Kidney epithelial cell (primary cell): Measurements from ENCODE around the gene HTR1B. TPM values are rescaled to one million over a fixed set of nuclear protein-coding genes. Genes with fewer than 3 reads are reported as not detected.

Source experiments
- DNase-seq: peaks from one replicate; pipeline ENCODE4 v3.0.0-alpha.2; 2010; ENCODE audit warnings: low read depth
- H3K27me3 ChIP-seq: 2 replicates; pipeline ENCODE4 v1.6.0; 2011; ENCODE audit warnings: low read length; ENCODE audit not compliant: control insufficient read depth, insufficient read depth
- H3K36me3 ChIP-seq: 2 replicates; pipeline ENCODE4 v1.5.1; 2011; ENCODE audit warnings: low read length; ENCODE audit not compliant: control insufficient read depth, insufficient read depth
- H3K4me3 ChIP-seq: 2 replicates; pipeline ENCODE4 v1.5.1; 2011; ENCODE audit warnings: low read depth, mild to moderate bottlenecking, control low read depth, low read length
- CTCF ChIP-seq: IDR thresholded peaks from 2 replicates; pipeline ENCODE4 v1.5.1; 2011; ENCODE audit warnings: mild to moderate bottlenecking, moderate library complexity, low read length, control low read depth, inconsistent platforms; ENCODE audit not compliant: insufficient read depth, poor library complexity, severe bottlenecking
- total RNA-seq: library from RNA; depleted of rRNA; stranded (reverse); fragments of >200 nt; gene quantifications from 2 replicates; pipeline ENCODE4 v1.2.3, GENCODE V29; 2015

The HTR1B gene
- total RNA-seq, 1 donor from 2014 or later = 1.5 TPM

GRCh38 chr6:77482981-77483380, 19.7 kb upstream of the HTR1B start:
- H3K4me3 ChIP-seq = no peak overlapping the region
- H3K36me3 ChIP-seq = no peaks in the 10 kb centered on the region
- TF ChIP-seq CTCF = no peak
- DNase-seq = no peak
- no peaks in the 10 kb centered on the region for H3K27me3 ChIP-seq

GRCh38 chr6:77474973-77475372, 11.7 kb upstream of the HTR1B start:
- Histone ChIP-seq H3K36me3 (no peaks in the 10 kb centered on the region), H3K4me3 (no peak overlapping the region), H3K27me3 (no peaks in the 10 kb centered on the region)
- TF ChIP-seq CTCF = no peak
- no peak for DNase-seq

- no peaks in the 10 kb centered on the region for H3K36me3 ChIP-seq
- no peak for DNase-seq
- no peak overlapping the region for H3K4me3 ChIP-seq
- no peaks in the 10 kb centered on the region for H3K27me3 ChIP-seq
- TF ChIP-seq CTCF = no peak
Observed at GRCh38 chr6:77474286-77474956, 11.1 kb upstream of the HTR1B start.

- H3K36me3 ChIP-seq = no peaks in the 10 kb centered on the region
- H3K4me3 ChIP-seq = no peak overlapping the region
- peaks cover 3% of the 10 kb centered on the region for H3K27me3 ChIP-seq
- no peak for DNase-seq
- TF ChIP-seq CTCF = no peak
Observed at GRCh38 chr6:77470983-77471382, 7.7 kb upstream of the HTR1B start.

GRCh38 chr6:77468939-77469338, 5.6 kb upstream of the HTR1B start:
- DNase-seq = no peak
- H3K36me3 ChIP-seq = no peaks in the 10 kb centered on the region
- no peak overlapping the region for H3K4me3 ChIP-seq
- TF ChIP-seq CTCF = no peak
- peaks cover 15% of the 10 kb centered on the region for H3K27me3 ChIP-seq
